HG02840 (cell line): ENCODE measurements around the gene STK11.
A peak's percentile ranks its signal among the peaks of the same experiment; 100 is the strongest.

ENCODE experiments used
- ATAC-seq: cut with Tn5 transposase; IDR thresholded peaks from one replicate; pipeline ENCODE4 v1.9.1; 2021; ENCODE audit warnings: mild to moderate bottlenecking, moderate library complexity, moderate number of reproducible peaks; ENCODE audit not compliant: unreplicated experiment, low FRiP score

Gene STK11

GRCh38 chr19:1257475-1258162, 52.0 kb downstream of the STK11 start:
- no peak for ATAC-seq

DNA sequence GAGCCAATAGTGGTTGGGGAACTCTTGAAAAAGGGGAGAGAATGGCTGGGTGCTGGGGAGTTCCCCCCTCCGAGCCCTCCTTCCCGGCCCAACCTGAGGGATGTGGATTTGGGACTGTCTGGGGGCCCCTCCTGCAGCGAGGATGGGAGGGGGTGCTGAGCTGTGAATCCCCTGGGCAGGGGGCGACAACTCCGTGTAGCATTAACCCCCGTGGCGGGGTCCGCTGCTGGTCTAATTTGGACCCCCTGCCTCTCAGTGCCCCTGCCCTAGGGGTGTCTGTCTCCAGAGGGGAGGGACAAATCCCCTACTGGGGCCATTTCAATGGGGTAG, 52.5 kb downstream of the STK11 start:
- ATAC-seq = no peak

GRCh38 chr19:1258707-1259205, 53.2 kb downstream of the STK11 start:
- ATAC-seq = no peak

DNA sequence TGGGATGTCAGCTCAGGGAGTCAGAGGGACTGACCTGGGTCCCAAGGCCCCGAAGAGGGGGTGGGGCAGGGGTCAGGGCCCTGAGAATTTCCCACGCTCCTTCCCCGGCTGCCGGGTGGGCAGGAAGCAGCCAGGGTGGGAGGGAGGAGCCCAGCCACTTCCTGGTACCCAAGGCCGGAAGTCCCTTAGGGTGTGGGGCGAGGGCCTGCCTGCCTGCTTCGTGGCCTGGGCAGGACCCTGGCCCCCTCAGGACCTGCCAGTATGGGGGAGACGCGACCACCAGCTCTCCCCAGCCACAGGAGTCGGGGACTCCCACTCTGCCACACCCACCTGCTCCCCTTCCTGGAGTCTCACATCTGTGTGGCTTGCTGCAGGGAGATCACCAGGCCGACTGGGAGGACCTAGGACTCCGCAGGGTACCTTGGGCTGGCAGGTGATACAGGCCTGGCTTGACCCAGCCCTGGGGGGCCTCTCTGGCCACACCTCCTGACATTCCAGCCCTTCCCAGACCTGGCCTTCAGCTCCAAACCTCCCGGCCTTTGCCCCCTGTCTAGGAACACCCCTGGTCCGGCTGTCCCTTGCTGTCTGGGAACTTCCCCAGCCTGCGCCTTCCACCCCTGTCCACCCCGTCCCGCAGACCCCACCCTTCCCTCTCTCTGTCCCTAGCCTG, 53.8 kb downstream of the STK11 start:
- peak; percentile 27 for ATAC-seq

DNA sequence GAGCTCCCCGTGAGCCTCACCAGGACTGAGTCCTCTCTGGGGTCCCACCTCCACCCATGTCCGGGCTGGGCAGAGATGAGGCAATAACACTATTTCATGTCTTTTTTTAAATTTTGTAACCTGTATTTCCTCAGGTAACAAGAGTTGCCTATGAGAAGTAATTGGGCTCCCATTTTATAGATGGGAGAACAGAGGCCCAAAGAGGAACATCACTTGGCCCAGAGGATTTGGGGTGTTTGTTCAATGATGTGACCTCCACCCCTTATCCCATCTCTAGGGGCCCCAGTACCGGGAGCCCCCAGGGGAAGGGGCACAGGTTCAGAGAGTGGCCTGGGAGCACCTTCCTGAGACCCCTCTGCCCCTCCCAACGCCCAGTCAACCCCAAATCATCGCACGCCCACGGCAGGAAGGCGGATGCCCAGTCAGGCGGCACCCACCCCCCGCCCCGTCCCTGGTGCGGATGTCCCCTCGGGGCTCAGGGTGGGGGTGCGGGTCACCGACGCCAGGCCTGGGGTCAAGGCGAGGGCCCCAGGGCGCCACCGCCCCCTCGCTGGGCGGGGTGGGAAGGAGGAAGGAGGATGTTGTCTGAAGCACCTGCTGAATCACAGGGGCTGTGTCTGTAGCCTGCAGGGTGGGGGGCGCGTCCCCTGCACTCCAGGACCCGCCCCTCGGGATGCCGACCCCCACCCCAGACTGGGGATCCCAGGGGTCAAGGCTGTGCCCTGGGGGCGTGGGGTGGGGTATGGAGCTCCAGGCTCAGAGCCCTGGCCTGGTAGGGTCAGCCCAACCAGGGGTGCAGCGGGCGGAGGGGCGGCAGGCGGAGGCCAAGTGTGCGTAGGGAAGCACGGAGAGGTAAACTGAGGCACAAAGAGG, 54.5 kb downstream of the STK11 start:
- peak; percentile 7 for ATAC-seq

- peak; percentile 58 for ATAC-seq
Observed at GRCh38 chr19:1260749-1261537, 55.4 kb downstream of the STK11 start.

DNA sequence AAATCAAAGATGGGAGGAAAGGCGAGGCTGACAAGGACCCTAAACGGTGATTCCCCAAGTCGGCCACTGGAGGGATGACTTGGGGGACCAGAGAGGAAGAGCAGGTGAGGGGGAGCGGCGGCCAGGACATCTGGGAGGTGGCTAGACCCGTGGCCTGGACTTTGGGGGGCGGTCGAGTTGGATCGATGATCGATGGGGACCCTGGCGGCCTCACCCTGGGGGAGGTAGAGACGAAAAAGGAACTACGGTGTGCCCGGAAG, 55.9 kb downstream of the STK11 start:
- ATAC-seq = no peak

- no peak for ATAC-seq
Observed at GRCh38 chr19:1261798-1262622, 56.4 kb downstream of the STK11 start.

GRCh38 chr19:1262623-1263123, 57.1 kb downstream of the STK11 start:
- ATAC-seq = no peak

- no peak for ATAC-seq
Observed at GRCh38 chr19:1263188-1263587, 57.6 kb downstream of the STK11 start.

DNA sequence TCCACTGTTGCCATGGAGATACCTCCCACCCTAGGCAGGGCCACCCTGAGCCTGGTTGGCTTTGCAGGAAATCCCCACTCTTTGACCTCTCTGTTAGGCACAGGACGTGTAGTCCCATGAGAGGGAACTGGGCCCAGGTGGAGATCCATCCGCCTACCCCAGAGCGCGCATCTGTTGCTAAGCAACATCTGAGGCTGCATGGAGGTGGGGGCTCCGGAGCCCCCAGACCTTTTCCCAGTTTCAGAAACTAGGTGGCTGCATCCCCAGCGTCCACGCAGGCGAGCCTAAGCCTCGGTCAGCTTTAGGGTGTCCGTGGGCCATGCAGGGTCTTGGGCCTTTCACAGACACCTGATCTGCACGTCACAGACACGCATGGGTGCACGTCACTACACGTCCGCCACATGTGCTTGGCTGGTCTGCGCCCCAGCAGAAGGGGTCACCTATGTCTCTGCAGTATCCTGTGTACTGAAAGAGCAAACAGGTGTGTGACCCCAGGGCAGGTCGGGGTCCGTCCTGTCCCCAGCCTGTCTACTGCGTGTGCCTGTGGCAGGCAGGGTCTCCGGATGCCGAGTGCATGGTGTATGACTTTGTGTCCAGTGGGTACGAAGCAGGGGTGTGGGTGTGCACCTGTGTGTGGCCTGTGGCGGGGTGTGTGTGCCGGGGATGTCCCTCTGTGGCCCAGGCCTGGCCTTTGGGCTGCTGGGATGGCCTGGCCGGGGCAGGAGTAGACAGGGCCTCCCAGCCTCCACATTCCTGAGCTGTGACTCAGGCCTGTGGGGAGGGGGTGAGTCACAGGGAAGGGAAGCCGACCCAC, 59.4 kb downstream of the STK11 start:
- no peak for ATAC-seq

DNA sequence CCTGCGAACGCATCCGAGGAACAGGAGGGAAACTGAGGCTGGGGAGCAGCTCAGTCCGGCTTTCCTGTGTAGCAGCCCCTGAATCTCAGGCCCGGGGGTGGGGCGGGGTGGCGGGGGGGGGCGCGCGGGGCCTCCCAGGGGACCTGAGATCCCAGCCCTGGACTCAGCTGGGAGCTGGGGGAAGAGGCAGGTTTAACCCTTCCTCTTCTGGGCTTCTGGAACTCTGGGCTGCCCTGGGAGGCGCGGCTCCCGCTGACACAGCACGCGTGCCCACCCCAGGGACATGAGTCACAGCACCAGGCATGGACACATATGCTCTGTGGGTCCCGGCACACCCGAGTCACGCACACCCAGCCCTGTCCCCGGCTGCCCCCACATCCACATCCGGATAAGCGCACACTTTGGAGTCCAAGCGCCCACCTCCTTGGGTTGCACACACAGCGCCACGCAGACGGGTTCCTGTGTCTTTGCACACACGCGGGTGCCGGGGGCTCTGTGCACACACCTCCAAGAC, 60.1 kb downstream of the STK11 start:
- no peak for ATAC-seq

GRCh38 chr19:1266129-1266915, 60.7 kb downstream of the STK11 start:
- peak; percentile 25 for ATAC-seq

- peak; percentile 9 for ATAC-seq
Observed at GRCh38 chr19:1266916-1267476, 61.4 kb downstream of the STK11 start.

DNA sequence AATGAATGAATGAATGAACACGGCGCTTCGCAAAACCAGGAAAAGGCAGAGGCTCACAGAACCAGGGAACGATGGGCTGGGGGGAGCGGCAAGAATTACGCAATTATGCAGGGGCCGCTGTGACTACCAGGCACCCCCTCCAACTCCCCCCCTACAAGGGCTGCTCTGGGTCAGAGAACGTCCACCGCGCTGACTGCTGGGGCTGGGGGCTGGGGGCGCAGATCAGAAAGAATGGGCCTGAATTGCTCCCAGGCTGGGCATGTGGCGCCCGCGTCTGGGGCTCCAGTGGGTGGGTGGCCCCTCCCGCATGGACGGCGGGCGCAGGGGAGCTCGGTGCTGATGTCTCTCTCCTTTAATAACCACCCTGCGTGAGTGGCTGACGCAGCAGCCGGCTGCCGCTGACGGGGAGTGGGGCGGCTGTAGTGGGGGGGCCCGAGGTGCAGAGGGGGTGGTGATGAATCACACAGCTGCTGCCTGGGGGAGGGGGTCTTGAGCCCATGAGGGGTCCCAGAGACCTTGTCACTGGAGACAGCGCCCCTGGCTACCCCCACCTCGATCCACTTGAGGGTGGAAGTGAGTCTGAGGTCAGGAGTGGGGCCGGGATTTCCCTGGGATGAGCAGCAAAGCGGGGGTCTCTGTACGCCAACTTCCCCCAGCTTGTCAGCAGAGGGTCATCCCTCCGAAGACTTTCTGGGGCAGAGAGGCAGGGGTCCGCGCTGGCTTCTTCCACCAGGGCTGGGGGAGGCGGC, 62.1 kb downstream of the STK11 start:
- no peak for ATAC-seq

DNA sequence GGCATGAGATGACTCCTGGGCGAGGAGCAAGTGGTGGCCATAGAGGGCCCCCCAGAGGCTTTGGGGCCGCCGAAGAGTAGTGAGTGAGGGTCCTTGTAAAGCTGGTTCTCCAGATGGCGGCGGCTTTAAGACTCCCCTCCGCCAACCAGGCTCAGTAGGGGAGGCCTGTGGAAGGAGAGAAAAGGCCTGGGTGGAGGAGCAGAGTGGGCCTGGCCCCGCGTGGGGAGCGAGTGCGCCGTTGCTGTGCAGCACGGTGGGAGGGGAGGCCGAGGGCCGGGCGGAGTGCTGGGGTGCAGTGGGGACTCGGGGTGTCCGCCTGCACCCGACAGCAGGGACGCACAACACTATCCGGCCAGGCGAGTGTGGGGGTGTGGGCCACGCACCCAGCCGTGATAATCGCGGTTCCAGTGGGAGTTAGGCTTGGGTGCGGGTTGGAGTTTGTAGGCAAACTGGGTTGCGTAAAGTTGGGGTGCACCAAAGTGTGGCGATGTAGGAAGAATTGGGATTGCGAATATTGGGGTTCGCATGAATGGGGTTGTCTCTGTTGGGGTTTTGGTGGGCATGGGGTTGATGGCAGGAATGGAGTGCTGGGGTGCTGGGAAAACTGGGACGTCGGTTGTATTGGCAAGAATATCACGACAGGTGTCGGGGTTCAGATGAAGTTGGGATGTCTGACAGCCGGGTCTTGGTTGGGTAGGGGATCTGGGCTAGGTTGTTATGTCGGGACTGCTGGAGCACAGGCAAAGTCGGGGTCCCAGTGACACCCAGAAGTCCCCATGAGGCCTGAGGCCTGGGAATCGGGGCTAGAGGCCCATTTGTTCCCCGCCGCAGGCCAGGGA, 62.9 kb downstream of the STK11 start:
- no peak for ATAC-seq
